Measurements from ENCODE around the gene TLL2. TPM values are rescaled to one million over a fixed set of nuclear protein-coding genes. Genes with fewer than 3 reads are reported as not detected.
A peak's percentile ranks its signal among the peaks of the same experiment; 100 is the strongest.

Gene TLL2
- total and polyA plus RNA-seq, 11 donors = 1.8 to 8.6 (median 4.6) TPM

- intact Hi-C loops (cut with DNase I) = loop anchor here (2.0 to 5.0 kb wide), 5 partner anchors 116 to 138 kb away; no protein-coding TSS in a partner anchor
- H3K4me1 ChIP-seq = peaks cover 4 to 35% (median 16%) of the 10 kb centered on the region in 12 donors
- DNase-seq (peak in 1 of 5 donors; percentile 15), ATAC-seq (no peak)
- H3K36me3 ChIP-seq = peaks cover 0 to 4% (median 0%) of the 10 kb centered on the region in 9 donors
- WGBS, 4 donors = 0 to 2% (median 0%) methylated on average over 7 to 31 of the region's 31 CpGs
- TF ChIP-seq POLR2A (IDR thresholded peaks at IDR 0.05) = no peak
- H3K27me3 ChIP-seq = peaks cover 0 to 33% (median 0%) of the 10 kb centered on the region in 9 donors
- H3K27ac ChIP-seq = peak overlapping the region in 11 of 12 donors; percentile 27 to 79 (median 68)
- peak overlapping the region; percentile 41 to 71 (median 64) for H3K4me3 ChIP-seq
- no peaks in the 10 kb centered on the region for H3K9me3 ChIP-seq
Measured at GRCh38 chr10:96513305-96513697, 425 bp downstream of the TLL2 start.

GRCh38 chr10:96512524-96513304 lies 1.0 kb downstream of the TLL2 start:
- WGBS, 4 donors = 1% methylated on average over 25 to 65 of the region's 65 CpGs
- intact Hi-C loops (cut with DNase I) = loop anchor here (1.0 to 5.0 kb wide), 6 partner anchors 115 to 138 kb away; no protein-coding TSS in a partner anchor
- peak in 4 of 5 donors; percentile 22 to 55 (median 34) for DNase-seq
- Histone ChIP-seq H3K27me3 (peaks cover 0 to 33% (median 0%) of the 10 kb centered on the region in 9 donors), H3K9me3 (no peaks in the 10 kb centered on the region), H3K4me1 (peaks cover 4 to 35% (median 16%) of the 10 kb centered on the region in 12 donors), H3K4me3 (peak overlapping the region; percentile 41 to 71 (median 64)), H3K27ac (peak overlapping the region in 9 of 12 donors; percentile 41 to 79 (median 68)), H3K36me3 (no peaks in the 10 kb centered on the region)
- no peak for TF ChIP-seq POLR2A (IDR thresholded peaks at IDR 0.05)
- TF ChIP-seq CTCF (IDR thresholded peaks at IDR 0.05) = no peak
- ATAC-seq = peak; percentile 6 to 29 (median 24)

- peaks cover 4 to 35% (median 16%) of the 10 kb centered on the region in 12 donors for H3K4me1 ChIP-seq
- no peak for ATAC-seq
- 47 to 64% (median 62%) methylated on average over 5 to 7 of the region's 7 CpGs for WGBS, 4 donors
- TF ChIP-seq POLR2A (IDR thresholded peaks at IDR 0.05) (no peak), CTCF (IDR thresholded peaks at IDR 0.05) (peak in 11 of 12 donors; percentile 13 to 60 (median 39))
- no peaks in the 10 kb centered on the region for H3K9me3 ChIP-seq
- no peaks in the 10 kb centered on the region for H3K36me3 ChIP-seq
- peak overlapping the region in 2 of 12 donors; percentile 63 to 68 for H3K27ac ChIP-seq
- peaks cover 0 to 33% (median 0%) of the 10 kb centered on the region in 9 donors for H3K27me3 ChIP-seq
- intact Hi-C loops (cut with DNase I) = loop anchor here in 9 of 10 donors (5.0 kb wide), 3 partner anchors 114 to 134 kb away; no protein-coding TSS in a partner anchor
- peak in 1 of 5 donors; percentile 18 for DNase-seq
- H3K4me3 ChIP-seq = peak overlapping the region in 6 of 12 donors; percentile 28 to 71 (median 69)
Measured at GRCh38 chr10:96511044-96511945, 2.4 kb downstream of the TLL2 start.

- Histone ChIP-seq H3K9me3 (no peaks in the 10 kb centered on the region), H3K4me3 (no peak overlapping the region), H3K27me3 (peaks cover 0 to 29% (median 0%) of the 10 kb centered on the region in 9 donors), H3K36me3 (no peaks in the 10 kb centered on the region), H3K27ac (no peak overlapping the region), H3K4me1 (peaks cover 2 to 38% (median 15%) of the 10 kb centered on the region in 12 donors)
- DNase-seq = no peak
- 73 to 87% (median 85%) methylated on average over 3 of the region's 3 CpGs for WGBS, 4 donors
- TF ChIP-seq CTCF (IDR thresholded peaks at IDR 0.05) (no peak), POLR2A (IDR thresholded peaks at IDR 0.05) (no peak)
- no peak for ATAC-seq
- intact Hi-C loops (cut with DNase I) = no loop called here
Measured at GRCh38 chr10:96509017-96509641, 4.6 kb downstream of the TLL2 start.
